GM18858 (cell line): ENCODE measurements around the gene REST.
A peak's percentile ranks its signal among the peaks of the same experiment; 100 is the strongest.
"Not testable (repeated sequence)": the region's sequence is repeated elsewhere in the genome, so short reads cannot be mapped to it uniquely, and the experiment has no call there.

Source experiments
- ATAC-seq: cut with Tn5 transposase; IDR thresholded peaks from one replicate; pipeline ENCODE4 v1.9.1; 2021; ENCODE audit not compliant: unreplicated experiment

Gene REST

GRCh38 chr4:56909086-56909894, 1.6 kb downstream of the REST start:
- peak; percentile 23 for ATAC-seq

- ATAC-seq = no peak
These were observed 2.7 kb downstream of the REST start for GRCh38 chr4:56910172-56910967.

GRCh38 chr4:56914336-56914735, 6.6 kb downstream of the REST start:
- ATAC-seq = no peak

- ATAC-seq = not testable (repeated sequence)
These were observed 7.3 kb downstream of the REST start for GRCh38 chr4:56914977-56915376.

- no peak for ATAC-seq
These were observed 19.5 kb downstream of the REST start for GRCh38 chr4:56927196-56927595.

- ATAC-seq = no peak
These were observed 22.9 kb downstream of the REST start for GRCh38 chr4:56930638-56931037.

- no peak for ATAC-seq
These were observed 24.2 kb downstream of the REST start for GRCh38 chr4:56931924-56932323.

GRCh38 chr4:56937262-56937661, 29.6 kb downstream of the REST start:
- ATAC-seq = no peak

GRCh38 chr4:56939826-56940225, 32.1 kb downstream of the REST start:
- ATAC-seq = not testable (repeated sequence)

- no peak for ATAC-seq
These were observed 32.7 kb downstream of the REST start for GRCh38 chr4:56940403-56940802.

GRCh38 chr4:56940971-56941370, 33.3 kb downstream of the REST start:
- no peak for ATAC-seq

GRCh38 chr4:56941403-56941802, 33.7 kb downstream of the REST start:
- no peak for ATAC-seq

- no peak for ATAC-seq
These were observed 46.2 kb downstream of the REST start for GRCh38 chr4:56953680-56954520.

GRCh38 chr4:56958111-56958517, 50.4 kb downstream of the REST start:
- ATAC-seq = no peak

GRCh38 chr4:56959100-56959499, 51.4 kb downstream of the REST start:
- no peak for ATAC-seq

- ATAC-seq = no peak
These were observed 53.4 kb downstream of the REST start for GRCh38 chr4:56961107-56961500.

- ATAC-seq = no peak
These were observed 63.7 kb downstream of the REST start for GRCh38 chr4:56971383-56971782.

GRCh38 chr4:56972389-56972788, 64.7 kb downstream of the REST start:
- no peak for ATAC-seq

- no peak for ATAC-seq
These were observed 65.1 kb downstream of the REST start for GRCh38 chr4:56972809-56973208.

- ATAC-seq = no peak
These were observed 65.6 kb downstream of the REST start for GRCh38 chr4:56973336-56973735.

GRCh38 chr4:56976283-56976836, 68.7 kb downstream of the REST start:
- no peak for ATAC-seq
